ENCODE results near the gene CDRT4.

The CDRT4 gene

DNA sequence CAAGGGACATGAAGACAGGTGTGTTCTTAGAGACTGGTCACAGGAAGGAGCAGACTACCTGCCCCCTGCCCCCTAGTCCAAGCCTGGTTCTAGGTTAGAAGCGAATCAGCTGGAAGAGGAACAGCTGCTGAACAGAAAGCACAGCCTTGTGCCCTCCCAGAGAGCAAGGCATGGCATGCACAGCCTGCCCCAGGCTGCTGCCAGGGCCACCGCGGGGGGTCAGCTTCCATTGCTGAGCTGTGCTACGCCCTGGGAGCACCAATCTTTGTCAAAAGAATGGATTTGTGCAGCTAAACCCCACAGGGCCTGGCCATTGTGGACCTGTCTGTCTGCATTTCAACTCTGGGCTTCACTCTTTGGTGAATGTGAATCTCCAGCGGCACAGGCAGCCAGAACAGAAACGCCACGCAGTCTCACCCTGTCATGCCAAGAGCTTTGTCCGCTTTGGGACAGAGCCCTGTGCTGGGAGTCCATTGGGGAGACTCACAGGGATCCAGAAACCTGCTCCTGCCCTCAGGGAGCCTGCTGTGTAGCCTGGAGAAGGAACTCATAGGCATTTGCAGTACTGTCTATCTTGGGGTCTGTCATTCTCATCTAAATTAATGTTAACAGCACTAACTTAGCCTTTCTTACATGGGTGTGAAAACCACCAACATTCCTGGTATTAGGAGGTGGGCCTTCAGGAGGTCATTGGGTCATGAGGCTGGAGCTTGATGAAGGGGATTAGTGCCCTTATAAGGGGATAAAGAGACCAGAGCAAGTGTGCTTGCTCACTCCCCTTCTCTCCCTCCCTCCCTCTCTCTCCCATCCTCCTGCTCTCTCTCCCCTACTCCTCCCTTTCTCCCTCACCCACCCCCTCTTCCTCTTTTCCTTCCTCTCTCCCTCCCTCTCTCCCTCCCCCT is 25.6 kb upstream of the CDRT4 start:
- DNase-seq (ENCODE audit: low spot score): no peak

DNA sequence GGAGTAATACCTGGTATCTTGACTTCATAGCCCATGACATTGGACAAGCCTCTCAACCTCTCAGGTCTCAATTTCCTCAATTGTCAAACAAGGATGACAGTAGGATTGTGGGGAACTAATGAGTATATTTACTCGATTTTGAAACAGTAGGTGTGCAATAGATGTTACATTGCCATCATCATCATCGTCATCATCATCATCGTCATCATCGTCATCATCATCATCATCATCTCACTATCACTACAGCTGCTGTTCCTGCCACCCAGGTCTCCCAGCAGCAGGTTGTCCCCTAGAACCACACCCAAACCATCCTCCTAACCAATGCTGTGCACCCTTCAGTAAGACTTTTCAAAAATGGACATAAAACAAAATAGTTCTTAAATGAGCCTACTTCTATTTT is 24.8 kb upstream of the CDRT4 start:
- DNase-seq (ENCODE audit: low spot score): no peak

DNA sequence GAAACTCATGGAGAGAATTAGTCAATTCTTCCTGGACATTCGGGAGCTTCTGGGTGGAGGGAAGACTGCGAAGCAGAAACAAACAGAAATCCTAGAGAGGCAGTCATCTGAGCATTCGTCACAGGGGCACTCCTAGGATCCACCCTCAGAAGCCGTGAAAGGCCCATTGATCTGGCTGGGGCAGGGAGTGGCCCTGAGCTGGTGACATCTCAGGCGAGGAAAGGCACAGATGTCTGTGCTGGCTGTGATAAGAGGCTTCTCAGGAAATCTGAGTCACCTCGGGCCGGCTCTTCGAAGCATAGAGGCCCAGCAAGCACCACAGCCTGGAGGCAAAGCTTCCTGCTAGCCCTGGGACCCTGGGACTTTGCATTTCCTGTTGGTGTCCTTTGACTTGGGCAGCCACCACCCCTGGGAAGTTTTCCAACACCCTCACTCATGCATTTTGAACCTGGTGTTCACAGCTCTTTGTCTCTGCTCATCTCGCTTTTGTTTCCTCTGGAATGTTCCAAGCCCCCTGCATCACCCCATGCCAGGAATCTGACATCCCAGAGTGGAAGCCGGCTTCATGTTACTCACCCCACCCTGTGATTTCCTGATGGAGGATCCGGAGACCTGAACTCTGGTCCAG is 23.3 kb upstream of the CDRT4 start:
- DNase-seq (ENCODE audit: low spot score): peak; percentile 39

DNA sequence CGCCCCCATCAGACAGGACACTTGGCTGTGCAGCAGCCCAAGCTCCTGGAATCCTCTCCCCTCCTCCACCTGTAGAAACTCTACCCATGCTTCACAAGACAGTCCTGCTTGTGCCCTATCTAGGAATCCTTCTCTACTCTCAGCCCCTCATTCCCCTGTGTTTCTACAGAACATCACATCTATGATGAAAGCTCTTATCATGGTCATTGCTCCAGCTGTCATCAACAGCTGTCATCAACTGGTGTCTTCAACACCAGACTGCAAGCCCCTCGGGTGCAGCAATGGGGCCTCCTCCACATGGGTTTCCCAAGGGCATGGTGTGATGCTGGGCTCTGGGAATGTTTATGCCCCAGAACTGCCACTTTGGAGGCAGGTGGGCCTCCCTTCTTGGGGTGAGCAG is 21.1 kb upstream of the CDRT4 start:
- DNase-seq (ENCODE audit: low spot score): no peak

- DNase-seq (ENCODE audit: low spot score): no peak
Observed at GRCh38 chr17:15485045-15485444, 17.6 kb upstream of the CDRT4 start.

GRCh38 chr17:15483431-15483830 is 16.0 kb upstream of the CDRT4 start:
- no peak for DNase-seq (ENCODE audit: low spot score)

DNA sequence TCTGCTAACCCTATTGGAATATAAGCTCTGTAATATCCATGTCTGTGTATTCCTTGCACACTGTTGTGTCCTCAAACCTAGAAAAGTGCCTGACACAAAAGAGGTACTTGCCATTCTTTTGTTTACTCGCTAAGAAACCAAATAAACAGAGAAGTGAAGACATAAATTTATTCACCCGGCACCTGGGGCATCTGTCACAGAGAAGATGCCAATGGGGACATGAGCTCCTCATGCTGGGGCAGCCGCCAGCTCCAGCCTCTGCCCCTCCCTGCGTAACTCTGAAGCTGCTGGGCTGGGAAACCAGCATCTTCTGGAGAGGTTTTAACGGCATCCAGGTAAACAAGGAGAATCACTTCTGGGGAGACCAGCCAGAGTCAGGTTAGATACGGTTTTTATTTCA is 15.1 kb upstream of the CDRT4 start:
- no peak for DNase-seq (ENCODE audit: low spot score)

DNA sequence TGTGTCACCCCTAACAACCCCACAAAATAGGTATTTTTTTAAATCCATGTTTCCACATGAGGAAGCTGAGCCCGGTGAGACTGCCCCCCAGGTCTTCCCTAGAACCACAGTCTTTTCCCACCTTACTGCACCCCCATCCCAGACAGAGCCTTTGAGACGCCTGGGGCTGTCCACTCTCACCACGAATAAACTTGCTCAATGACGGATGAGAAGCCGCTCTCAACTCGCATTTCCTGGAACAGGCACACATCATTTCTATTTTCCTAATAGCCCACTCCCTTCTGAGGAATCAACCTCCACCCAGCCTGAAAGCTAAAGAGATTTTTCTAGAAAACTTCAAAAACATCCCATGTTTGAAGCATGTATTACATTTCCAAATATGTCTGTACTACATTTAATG is 14.1 kb upstream of the CDRT4 start:
- DNase-seq (ENCODE audit: low spot score): no peak

DNA sequence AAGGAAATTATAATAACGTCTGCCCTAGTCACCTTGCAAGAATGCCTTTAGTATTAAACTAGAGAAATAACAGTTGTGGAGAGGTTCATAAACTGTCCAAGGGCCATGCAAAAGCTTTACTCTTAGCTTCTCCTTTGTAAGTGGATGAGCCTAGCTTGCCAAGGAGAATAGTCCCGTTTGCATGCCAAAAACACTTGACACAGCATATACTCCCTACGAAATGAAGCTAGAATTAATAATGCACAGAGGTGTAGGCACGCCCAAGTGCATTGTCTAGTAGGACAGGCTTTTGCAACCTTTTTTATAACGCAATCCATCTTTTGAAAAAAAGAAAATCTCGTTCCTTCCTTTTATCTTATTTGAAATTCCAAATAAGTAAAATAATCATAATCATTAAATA is 12.8 kb upstream of the CDRT4 start:
- DNase-seq (ENCODE audit: low spot score): no peak

DNA sequence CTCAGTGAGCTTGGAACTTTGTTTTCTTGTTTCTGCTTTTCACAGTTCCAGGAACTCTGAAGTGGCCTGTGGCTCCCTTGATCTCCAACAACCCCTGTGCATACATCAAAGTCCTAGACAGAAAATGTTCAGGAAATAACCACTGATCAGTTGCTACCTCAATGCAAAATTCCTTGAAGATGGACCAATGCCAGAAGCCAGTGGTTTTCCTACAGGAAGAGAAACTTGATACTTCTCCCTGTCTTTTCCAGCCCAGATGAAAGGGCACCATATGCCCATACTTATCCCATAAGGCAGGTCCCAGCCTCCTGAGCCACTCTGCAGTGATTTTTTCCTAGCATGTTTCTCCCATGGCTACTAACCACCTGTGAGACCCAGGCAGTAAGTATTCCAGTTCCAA is 12.3 kb upstream of the CDRT4 start:
- DNase-seq (ENCODE audit: low spot score): no peak

GRCh38 chr17:15478845-15479244 is 11.4 kb upstream of the CDRT4 start:
- DNase-seq (ENCODE audit: low spot score): no peak

- DNase-seq (ENCODE audit: low spot score): no peak
Observed at GRCh38 chr17:15475631-15476354, 8.4 kb upstream of the CDRT4 start.

DNA sequence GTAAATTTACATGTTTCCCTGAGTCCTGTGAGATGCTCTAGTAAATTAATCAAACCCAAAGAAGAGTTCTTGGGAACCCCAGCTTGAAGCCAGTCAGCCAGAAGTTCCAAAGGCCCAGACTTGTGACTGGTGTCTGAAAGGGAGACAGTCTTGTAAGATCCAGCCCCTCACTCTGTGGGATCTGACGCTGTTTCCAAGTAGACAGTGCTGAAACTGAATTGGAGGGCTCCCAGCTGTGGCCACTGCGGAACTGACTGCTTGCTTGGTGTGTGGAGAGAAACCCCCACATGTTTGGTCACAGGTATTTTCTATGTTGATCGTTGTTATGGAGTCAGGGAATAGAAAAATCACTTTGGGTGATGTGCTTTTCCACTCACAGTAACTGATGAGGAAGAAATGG is 5.5 kb upstream of the CDRT4 start:
- DNase-seq (ENCODE audit: low spot score): no peak

DNA sequence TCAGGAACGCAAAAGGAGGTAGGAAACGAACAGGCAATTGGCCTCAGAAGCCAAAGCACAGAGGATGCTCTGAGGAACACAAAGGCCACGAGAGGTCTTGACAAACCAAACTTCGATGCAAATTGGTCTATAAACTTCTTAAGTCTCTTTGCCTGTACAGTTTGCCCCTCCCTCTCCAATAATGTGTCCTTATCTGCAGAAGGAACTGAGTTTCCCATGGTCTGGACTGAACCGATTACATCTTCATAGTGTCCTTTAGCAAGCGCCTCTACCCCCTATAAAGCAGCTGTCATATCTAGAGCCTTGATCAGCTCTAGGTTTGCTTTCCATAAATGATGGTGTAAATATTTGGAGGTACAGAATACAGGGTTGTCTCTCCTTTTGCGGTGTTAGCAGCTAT is 3.1 kb upstream of the CDRT4 start:
- no peak for DNase-seq (ENCODE audit: low spot score)

DNA sequence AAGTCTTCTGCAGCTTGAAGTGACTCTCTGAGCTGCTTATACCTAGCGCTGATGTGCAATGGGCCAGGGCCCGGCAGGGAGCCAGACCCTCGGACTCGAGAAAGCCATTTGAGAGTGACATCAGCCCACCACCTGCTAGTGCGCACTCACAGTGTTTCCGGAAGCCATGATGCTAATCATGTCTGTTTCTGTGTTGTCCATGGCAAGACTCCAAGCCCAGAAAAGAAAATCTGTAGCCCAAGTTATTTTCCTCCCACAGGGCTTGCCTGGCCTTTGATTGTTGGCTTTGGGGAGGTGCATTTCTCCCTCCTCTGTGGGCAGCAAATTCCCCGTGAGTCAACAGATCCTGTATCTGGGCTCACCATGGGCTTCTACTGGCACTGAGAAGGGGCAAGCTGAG is 1.8 kb upstream of the CDRT4 start:
- DNase-seq (ENCODE audit: low spot score): no peak

GRCh38 chr17:15468126-15468525 is 705 bp upstream of the CDRT4 start:
- no peak for DNase-seq (ENCODE audit: low spot score)

DNA sequence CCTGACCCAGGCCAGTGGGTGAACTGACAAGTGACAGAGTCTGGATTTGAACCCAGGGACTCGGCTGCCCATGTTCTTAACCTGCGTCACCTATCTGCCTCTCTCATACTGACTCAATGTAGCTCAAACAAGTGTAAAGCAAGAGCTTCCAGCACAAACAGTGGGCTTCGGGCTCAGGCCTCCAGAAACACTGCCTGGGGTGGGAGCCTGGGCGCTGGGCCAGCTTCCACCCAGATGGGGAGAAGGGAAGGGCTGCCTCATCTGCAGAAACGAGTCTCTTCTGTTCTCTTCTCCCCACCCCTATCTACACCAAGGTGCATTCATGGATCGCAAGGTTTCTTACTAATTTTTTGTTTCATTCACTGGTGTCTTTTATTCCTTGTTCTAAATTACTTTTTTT is 1.3 kb downstream of the CDRT4 start:
- no peak for DNase-seq (ENCODE audit: low spot score)

- no peak for DNase-seq (ENCODE audit: low spot score)
Observed at GRCh38 chr17:15465045-15465701, 2.2 kb downstream of the CDRT4 start.

DNA sequence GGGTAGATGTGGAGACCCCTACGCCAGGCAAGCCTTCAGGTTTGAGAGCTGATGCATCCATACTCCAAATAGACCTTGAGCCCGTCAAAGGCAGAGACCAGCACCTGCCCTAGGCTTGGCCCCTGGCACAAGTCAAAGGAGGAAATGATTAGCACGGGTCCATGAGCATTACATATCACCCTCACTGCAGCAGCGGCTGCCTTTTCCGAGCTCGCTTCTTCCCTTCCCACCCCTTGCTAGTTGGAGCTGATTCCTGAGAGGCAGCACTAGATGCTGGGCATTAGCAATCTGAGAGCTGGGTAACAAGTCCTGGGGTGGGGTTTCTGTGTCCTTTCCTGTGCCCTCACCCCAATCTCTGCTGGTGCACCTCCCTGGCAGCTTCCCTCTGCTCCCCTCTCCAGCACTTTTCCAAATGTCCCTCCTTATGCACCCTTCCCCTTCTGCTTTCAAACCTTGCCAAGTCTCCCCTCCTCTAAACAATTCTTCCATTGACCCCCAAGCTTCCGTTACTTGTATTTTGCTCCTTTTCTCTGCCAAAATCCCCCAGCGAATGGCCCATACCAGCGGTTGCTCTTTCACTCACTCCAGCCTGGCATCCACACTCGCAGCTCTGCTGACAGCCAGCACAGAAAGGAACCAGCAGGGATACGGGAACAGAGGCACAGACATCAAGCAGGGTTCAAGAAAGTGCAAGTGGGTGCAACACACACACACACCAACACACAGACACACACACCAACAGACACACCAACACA is 3.0 kb downstream of the CDRT4 start:
- DNase-seq (ENCODE audit: low spot score): no peak

DNA sequence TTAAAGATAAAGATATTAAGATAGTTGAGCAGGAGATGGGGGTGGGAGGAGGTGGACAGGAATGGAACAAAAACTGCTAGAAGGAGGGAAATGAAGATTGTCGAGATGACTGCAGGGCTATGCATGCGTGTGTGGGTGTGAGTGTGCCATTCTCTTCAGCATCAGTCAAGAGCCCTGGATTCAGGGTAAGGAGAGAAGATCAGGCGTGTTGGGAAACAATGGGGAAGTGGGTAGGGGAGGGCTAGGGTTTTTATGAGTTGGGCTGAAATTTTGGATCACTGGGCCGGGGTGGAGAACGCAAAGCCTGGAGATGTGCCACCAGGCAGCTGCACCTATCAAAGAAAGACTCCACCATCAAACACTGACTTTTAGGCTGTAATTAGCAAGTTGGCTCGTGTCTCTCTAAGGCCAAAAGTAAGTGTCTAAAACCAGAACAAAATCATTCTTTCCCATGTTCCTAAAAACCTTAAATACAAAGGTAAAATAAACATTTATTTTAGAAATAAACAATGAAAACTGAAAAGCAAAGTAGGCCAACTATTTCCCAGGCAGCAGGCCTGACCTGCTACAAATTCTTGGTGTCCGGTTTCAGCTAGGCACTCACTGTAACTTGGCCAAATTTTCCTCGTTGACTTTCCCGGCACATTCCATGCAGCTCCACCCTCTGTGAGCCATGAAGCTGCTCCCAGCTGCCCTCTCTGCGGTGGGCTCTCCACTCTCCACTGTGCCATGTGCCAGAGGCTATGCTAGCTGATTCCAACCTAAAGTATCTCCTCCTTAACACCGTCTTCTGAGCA is 4.2 kb downstream of the CDRT4 start:
- DNase-seq (ENCODE audit: low spot score): no peak

- DNase-seq (ENCODE audit: low spot score): no peak
Observed at GRCh38 chr17:15457723-15458094, 9.7 kb downstream of the CDRT4 start.
